Upper lobe of right lung (tissue), 1 donor: ENCODE data around the gene CMTM6. TPM values are rescaled to one million over a fixed set of nuclear protein-coding genes. Genes with fewer than 3 reads are reported as not detected.
"Not testable (repeated sequence)": the region's sequence is repeated elsewhere in the genome, so short reads cannot be mapped to it uniquely, and the experiment has no call there.

Source experiments
- ATAC-seq: fragments of 200-7000 bp; cut with Tn5 transposase; one replicate; pipeline ENCODE4 v1.9.1; 2020; ENCODE audit warnings: mild to moderate bottlenecking, moderate library complexity
- DNase-seq: peaks from one replicate; pipeline ENCODE4 v3.0.0-alpha.2; 2020
- H3K27ac ChIP-seq: fragments of 200-600 bp; one replicate; pipeline ENCODE4 v1.8.0; 2022
- H3K27me3 ChIP-seq: fragments of 200-600 bp; one replicate; pipeline ENCODE4 v1.8.0; 2022; ENCODE audit warnings: mild to moderate bottlenecking
- H3K36me3 ChIP-seq: fragments of 200-600 bp; one replicate; pipeline ENCODE4 v1.8.0; 2022
- H3K4me1 ChIP-seq: fragments of 200-600 bp; one replicate; pipeline ENCODE4 v1.8.0; 2022
- H3K4me3 ChIP-seq: fragments of 200-600 bp; one replicate; pipeline ENCODE4 v1.8.0; 2022; ENCODE audit warnings: mild to moderate bottlenecking
- H3K9me3 ChIP-seq: fragments of 200-600 bp; one replicate; pipeline ENCODE4 v1.8.0; 2022
- intact Hi-C: fragments of 100-400 bp; cut with DNase I; formaldehyde crosslinking; loops from one replicate; pipeline ENCODE4 v1.11.0; 2022
- total RNA-seq: library from RNA; stranded (reverse); fragmentation: NEBNext Ultra II Directional; extraction: Animal tissue kit (Norgen Biotek cat#: 25700); gene quantifications from one replicate; pipeline ENCODE4 v1.2.1, GENCODE V29; 2021
- TF ChIP-seq, protein P1 (sequence below): fragments of 200-600 bp; IDR thresholded peaks from one replicate; pipeline ENCODE4 v1.8.0; 2022; ENCODE audit warnings: antibody characterized with exemption
- donor health status: DM: no; HTN: yes; CAD: no; lungs with severe emphysema.

Gene CMTM6
- total RNA-seq, 1 donor from 2014 or later: 58.9 TPM

DNA sequence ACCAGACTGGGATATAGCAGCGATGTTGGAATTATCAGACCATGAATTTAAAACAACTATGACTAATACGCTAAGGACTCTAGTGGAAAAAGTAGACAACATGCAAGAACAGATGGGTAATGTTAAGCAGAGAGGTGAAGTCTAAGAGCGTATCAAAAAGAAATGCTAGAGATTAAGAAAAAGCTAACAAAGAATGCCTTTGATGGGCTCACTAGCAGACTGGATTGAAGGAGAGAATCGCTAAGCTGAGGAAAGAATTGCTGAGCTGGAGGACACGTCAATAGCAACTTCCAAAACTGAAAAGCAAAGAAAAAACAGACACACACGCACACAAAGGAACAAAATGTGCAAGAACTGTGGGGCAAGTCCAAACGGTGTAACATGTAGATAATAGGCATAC lies 20.0 kb upstream of the CMTM6 start:
- intact Hi-C loops: no loop called here
- ATAC-seq (no peak), DNase-seq (no peak)
- Histone ChIP-seq H3K36me3 (peaks cover 32% of the 10 kb centered on the region), H3K4me1 (no peaks in the 10 kb centered on the region), H3K27me3 (no peaks in the 10 kb centered on the region), H3K4me3 (no peak overlapping the region), H3K27ac (no peak overlapping the region), H3K9me3 (no peaks in the 10 kb centered on the region)
- TF ChIP-seq, protein P1, sequence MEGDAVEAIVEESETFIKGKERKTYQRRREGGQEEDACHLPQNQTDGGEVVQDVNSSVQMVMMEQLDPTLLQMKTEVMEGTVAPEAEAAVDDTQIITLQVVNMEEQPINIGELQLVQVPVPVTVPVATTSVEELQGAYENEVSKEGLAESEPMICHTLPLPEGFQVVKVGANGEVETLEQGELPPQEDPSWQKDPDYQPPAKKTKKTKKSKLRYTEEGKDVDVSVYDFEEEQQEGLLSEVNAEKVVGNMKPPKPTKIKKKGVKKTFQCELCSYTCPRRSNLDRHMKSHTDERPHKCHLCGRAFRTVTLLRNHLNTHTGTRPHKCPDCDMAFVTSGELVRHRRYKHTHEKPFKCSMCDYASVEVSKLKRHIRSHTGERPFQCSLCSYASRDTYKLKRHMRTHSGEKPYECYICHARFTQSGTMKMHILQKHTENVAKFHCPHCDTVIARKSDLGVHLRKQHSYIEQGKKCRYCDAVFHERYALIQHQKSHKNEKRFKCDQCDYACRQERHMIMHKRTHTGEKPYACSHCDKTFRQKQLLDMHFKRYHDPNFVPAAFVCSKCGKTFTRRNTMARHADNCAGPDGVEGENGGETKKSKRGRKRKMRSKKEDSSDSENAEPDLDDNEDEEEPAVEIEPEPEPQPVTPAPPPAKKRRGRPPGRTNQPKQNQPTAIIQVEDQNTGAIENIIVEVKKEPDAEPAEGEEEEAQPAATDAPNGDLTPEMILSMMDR: no peak

DNA sequence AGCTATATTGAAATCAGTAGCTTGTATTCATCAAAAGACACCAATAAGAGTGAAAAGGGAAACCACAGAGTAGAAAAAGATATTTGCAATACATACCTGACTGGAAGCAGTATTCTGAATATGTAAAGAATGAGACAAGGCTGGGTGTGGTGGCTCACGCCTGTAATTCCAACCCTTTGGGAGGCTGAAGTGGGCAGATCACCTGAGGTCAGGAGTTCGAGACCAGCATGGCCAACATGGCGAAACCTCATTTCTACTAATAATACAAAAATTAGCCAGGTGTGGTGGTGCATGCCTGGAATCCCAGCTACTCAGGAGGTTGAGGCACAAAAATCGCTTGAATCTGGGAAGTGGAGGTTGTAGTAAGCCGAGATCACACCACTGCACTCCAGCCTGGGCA lies 16.3 kb upstream of the CMTM6 start:
- H3K27ac ChIP-seq, H3K4me1 ChIP-seq, H3K36me3 ChIP-seq, H3K27me3 ChIP-seq, DNase-seq, ATAC-seq, H3K9me3 ChIP-seq, H3K4me3 ChIP-seq: not testable (repeated sequence)
- intact Hi-C loops: loop anchor here (5.0 kb wide), 1 partner anchor 143 kb away; no protein-coding TSS in a partner anchor

DNA sequence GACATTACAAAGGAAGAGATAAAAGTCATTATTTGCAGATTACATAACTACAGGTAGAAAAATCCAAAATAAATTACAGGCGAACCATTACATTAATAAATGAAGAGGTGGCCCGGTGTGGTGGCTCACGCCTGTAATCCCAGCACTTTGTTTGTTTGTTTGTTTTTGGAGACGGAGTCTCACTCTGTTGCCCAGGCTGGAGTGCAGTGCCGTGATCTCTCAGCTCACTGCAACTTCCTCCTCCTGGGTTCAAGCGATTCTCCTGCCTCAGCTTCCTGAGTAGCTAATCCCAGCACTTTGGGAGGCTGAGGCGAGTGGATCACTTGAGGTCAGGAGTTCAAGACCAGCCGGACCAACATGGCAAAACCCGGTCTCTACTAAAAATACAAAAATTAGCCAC lies 14.1 kb upstream of the CMTM6 start:
- intact Hi-C loops: loop anchor here (5.0 kb wide), 1 partner anchor 146 kb away; no protein-coding TSS in a partner anchor
- not testable (repeated sequence) for ATAC-seq, H3K27me3 ChIP-seq, H3K27ac ChIP-seq, H3K4me3 ChIP-seq, H3K36me3 ChIP-seq, H3K9me3 ChIP-seq, H3K4me1 ChIP-seq, DNase-seq

DNA sequence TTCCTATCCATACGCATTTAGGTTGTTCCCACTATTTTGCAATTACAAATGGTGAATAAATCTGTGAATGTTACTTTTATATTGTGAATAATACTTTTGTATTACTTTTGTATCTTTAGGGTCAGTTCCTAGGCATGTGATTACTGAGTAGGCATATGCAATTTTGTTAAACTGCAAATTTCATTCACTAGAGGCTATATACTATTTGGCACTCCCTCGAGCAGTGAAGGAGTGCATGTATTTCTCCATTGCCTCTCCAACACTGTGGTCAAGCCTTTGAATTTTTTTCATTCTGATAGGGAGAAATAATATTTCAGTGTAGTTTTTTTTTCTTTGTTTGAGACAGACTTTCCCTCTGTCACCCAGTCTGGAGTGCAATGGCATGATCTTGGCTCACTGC lies 8.4 kb upstream of the CMTM6 start:
- Histone ChIP-seq H3K27me3 (no peaks in the 10 kb centered on the region), H3K36me3 (no peaks in the 10 kb centered on the region), H3K27ac (no peak overlapping the region), H3K4me1 (no peaks in the 10 kb centered on the region), H3K4me3 (no peak overlapping the region), H3K9me3 (no peaks in the 10 kb centered on the region)
- TF ChIP-seq, protein P1: no peak
- ATAC-seq: no peak
- no peak for DNase-seq
- intact Hi-C loops: no loop called here

DNA sequence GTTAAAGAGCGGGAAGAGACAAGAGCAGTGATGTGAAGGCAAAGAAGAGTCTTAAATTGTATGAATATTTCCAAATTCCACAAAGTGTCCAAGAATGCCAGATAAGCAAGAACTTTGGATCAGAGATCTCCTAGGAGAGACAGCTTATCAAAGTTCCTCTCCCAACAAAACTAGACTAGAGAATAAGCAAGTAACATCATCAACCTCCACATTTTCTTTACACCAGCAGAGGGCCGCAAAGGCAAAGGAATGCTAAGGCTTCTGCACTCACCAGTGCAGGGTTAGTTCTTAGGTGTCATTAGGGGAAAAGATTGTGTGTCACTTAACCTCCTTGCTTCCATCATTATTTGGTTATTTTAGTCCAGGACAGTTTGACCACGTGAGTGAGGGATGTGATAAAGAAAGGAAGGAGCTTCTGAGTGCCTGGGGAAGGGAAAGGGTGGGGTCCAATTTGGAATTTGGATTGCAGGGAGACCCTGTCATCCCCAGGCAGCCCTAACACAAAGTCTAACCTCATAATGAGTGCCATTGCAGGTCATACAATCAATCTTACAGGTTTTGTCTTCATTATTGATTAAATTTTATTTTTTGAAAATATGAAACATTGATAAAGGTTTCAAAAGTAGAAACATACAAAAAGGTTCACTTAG lies 7.5 kb upstream of the CMTM6 start:
- no peak for DNase-seq

DNA sequence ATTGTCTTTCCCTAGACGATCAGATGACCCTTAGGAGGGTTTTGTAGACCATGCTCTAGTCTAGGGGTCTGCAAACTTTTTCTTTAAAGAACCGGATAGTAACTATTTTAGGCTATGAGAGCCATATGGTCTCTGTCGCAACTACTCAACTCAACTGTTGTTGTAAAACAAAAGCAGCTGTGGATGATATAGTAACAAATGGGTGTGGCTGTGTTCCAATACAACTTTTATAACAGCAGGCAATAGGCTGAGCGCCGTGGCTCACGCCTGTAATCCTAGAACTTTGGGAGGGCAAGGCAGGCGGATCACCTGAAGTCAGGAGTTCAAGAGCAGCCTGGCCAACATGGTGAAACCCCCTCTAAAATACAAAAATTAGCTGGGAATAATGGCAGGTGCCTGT lies 6.1 kb upstream of the CMTM6 start:
- DNase-seq (no peak), ATAC-seq (no peak)

More for the DNA sequence above, 7.5 kb upstream of the CMTM6 start:
- Histone ChIP-seq H3K9me3 (no peaks in the 10 kb centered on the region), H3K27me3 (no peaks in the 10 kb centered on the region), H3K27ac (no peak overlapping the region), H3K4me3 (no peak overlapping the region), H3K4me1 (no peaks in the 10 kb centered on the region), H3K36me3 (no peaks in the 10 kb centered on the region)
- TF ChIP-seq, protein P1: peak; percentile 78
- intact Hi-C loops: no loop called here
- peak; percentile 96 for ATAC-seq

More for the DNA sequence above, 6.1 kb upstream of the CMTM6 start:
- Histone ChIP-seq H3K27ac (no peak overlapping the region), H3K36me3 (no peaks in the 10 kb centered on the region), H3K9me3 (no peaks in the 10 kb centered on the region), H3K4me3 (no peak overlapping the region), H3K4me1 (no peaks in the 10 kb centered on the region), H3K27me3 (no peaks in the 10 kb centered on the region)
- TF ChIP-seq, protein P1: no peak
- intact Hi-C loops: no loop called here
